Chondrocyte (in vitro differentiated cells): Measurements from ENCODE around the gene HIBADH. TPM values are rescaled to one million over a fixed set of nuclear protein-coding genes. Genes with fewer than 3 reads are reported as not detected.
A peak's percentile ranks its signal among the peaks of the same experiment; 100 is the strongest.
"Not testable (repeated sequence)": the region's sequence is repeated elsewhere in the genome, so short reads cannot be mapped to it uniquely, and the experiment has no call there.

Experiments used
- DNase-seq: peaks from one replicate; pipeline ENCODE4 v3.0.0; 2021; ENCODE audit warnings: mixed read lengths, low spot score
- H3K27ac Mint-ChIP-seq: one replicate; pipeline ENCODE4 v1.8.0; 2021; ENCODE audit warnings: mild to moderate bottlenecking, moderate library complexity, mixed read lengths; ENCODE audit not compliant: unreplicated experiment
- H3K27me3 Mint-ChIP-seq: 2 replicates; pipeline ENCODE4 v1.8.0; 2021; ENCODE audit warnings: low read depth, mixed read lengths
- H3K36me3 Mint-ChIP-seq: 2 replicates; pipeline ENCODE4 v1.8.0; 2021; ENCODE audit warnings: low read depth, mixed read lengths
- H3K4me1 Mint-ChIP-seq: 2 replicates; pipeline ENCODE4 v1.8.0; 2021; ENCODE audit warnings: low read depth, mild to moderate bottlenecking, mixed read lengths
- H3K4me3 Mint-ChIP-seq: one replicate; pipeline ENCODE4 v1.8.0; 2021; ENCODE audit warnings: mild to moderate bottlenecking, moderate library complexity, mixed read lengths; ENCODE audit not compliant: unreplicated experiment
- H3K9me3 Mint-ChIP-seq: 2 replicates; pipeline ENCODE4 v1.8.0; 2021; ENCODE audit warnings: low read depth, mixed read lengths
- total RNA-seq: library from RNA; stranded (reverse); gene quantifications from 3 replicates; pipeline ENCODE4 v1.2.1, GENCODE V29; 2021
- TF ChIP-seq, protein P1 (sequence below): fragments of 200-600 bp; sonication (generic); IDR thresholded peaks from 2 replicates; pipeline ENCODE4 v1.5.0; 2021; ENCODE audit warnings: antibody characterized with exemption, mild to moderate bottlenecking, moderate library complexity

The HIBADH gene
- total RNA-seq, 1 donor from 2014 or later = 20.6 TPM

DNA sequence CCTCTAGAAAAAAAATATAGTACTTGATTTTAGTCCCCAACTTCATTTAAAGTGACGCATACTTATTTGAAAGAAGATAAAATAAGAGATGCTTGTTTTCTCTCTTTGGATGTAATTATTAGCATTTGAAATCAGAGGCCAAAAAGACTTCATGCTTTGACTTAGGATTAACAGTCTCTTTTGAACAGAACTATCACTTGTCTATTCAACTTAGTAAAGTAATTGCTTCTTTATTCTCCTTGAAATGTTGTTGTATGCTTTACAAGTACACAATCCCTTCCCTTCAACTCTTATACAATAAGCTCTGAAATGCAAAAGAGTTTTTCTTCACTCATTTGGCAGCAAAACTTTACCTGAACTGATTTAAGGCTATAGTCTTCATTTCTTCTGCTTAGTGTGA lies 80.8 kb downstream of the HIBADH start:
- Mint-ChIP-seq H3K27ac (no peak overlapping the region), H3K4me3 (no peak overlapping the region), H3K36me3 (peaks cover 4% of the 10 kb centered on the region), H3K9me3 (no peaks in the 10 kb centered on the region), H3K27me3 (no peaks in the 10 kb centered on the region), H3K4me1 (peaks cover 15% of the 10 kb centered on the region)
- DNase-seq = no peak
- TF ChIP-seq, protein P1, sequence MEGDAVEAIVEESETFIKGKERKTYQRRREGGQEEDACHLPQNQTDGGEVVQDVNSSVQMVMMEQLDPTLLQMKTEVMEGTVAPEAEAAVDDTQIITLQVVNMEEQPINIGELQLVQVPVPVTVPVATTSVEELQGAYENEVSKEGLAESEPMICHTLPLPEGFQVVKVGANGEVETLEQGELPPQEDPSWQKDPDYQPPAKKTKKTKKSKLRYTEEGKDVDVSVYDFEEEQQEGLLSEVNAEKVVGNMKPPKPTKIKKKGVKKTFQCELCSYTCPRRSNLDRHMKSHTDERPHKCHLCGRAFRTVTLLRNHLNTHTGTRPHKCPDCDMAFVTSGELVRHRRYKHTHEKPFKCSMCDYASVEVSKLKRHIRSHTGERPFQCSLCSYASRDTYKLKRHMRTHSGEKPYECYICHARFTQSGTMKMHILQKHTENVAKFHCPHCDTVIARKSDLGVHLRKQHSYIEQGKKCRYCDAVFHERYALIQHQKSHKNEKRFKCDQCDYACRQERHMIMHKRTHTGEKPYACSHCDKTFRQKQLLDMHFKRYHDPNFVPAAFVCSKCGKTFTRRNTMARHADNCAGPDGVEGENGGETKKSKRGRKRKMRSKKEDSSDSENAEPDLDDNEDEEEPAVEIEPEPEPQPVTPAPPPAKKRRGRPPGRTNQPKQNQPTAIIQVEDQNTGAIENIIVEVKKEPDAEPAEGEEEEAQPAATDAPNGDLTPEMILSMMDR = no peak

DNA sequence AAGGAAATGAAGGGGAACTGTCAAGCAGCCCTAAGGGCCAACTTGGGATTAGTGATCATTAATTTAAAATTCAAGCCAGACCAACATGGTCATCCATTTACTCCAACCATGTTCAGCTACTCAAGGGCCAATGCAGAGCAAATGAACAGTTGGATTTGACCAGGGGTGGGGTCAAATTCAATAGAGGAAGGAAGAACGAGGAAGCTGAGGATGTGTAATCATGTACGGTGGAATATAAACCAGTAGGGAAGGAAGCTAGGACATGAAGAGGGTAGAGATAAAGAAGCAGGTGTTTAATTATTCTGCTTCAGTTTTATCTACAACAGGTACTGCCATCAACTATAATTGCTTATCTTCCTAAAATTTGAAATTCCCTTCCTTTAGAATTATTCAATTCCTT lies 81.6 kb downstream of the HIBADH start:
- Mint-ChIP-seq H3K4me1 (peaks cover 8% of the 10 kb centered on the region), H3K36me3 (peaks cover 4% of the 10 kb centered on the region), H3K4me3 (no peak overlapping the region), H3K27ac (no peak overlapping the region), H3K27me3 (no peaks in the 10 kb centered on the region), H3K9me3 (no peaks in the 10 kb centered on the region)
- TF ChIP-seq, protein P1 = no peak
- no peak for DNase-seq

DNA sequence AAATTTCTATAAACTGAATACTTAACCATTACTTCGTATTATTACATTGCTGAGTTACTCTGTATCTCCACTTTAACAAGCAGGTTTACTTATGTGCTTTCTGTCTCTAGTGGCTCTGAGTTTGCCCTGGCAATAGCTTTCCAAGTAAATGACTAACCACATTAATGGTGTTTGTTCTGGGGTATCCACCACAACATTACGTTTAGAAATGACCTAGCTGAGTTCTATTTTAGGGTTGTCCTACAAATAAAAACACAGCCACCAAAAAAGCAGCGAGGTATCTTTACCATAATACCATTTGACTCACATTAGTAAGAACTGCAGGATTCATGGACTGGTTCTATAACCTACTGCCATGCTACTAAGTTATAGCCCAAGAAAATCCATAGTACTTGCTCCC lies 83.1 kb downstream of the HIBADH start:
- Mint-ChIP-seq H3K27me3 (no peaks in the 10 kb centered on the region), H3K36me3 (peaks cover 4% of the 10 kb centered on the region), H3K27ac (no peak overlapping the region), H3K9me3 (no peaks in the 10 kb centered on the region), H3K4me1 (no peaks in the 10 kb centered on the region), H3K4me3 (no peak overlapping the region)
- DNase-seq = no peak
- TF ChIP-seq, protein P1 = no peak

DNA sequence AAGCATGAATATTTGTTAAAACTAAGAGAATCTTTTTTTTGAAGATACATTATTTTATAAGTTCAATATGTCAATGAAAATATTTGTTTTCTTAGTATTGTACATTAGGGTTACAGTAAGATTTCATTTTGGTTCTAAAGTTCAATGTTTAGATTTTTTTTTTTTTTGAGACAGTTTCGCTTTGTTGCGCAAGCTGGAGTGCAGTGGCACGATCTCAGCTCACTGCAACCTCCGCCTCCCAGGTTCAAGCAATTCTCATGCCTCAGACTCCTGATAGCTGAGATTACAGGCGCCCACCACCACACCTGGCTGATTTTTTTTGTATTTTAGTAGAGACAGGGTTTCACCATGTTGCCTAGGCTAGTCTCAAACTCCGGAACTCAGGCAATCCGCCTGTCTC lies 84.5 kb downstream of the HIBADH start:
- H3K27me3 Mint-ChIP-seq, H3K27ac Mint-ChIP-seq, H3K4me1 Mint-ChIP-seq, H3K4me3 Mint-ChIP-seq, DNase-seq, H3K36me3 Mint-ChIP-seq, H3K9me3 Mint-ChIP-seq: not testable (repeated sequence)

DNA sequence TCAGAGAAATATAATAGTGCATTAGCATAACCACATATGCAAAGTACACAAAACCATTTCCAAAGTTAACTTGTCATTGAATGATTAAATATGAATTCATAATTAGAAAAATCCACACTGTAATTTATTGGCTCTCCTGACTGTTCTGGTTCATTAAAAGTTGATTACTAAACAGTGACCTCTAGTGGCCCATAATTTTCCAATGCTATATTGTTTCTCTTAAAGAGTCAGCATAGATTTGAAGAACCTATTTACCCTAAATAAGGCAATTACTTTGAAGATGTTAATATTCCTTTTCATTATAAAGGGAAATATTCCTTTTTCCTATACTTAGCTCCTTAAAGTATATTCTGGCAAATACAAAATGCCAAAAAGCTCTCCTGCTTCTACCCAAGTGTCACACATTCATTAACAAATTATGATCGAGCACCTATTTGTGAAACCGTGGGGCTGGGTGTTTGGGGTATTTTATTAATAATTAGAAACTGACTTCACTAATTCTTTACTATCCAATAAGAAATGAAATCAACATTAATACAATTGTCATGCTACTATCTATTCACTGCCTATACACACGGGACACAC lies 86.2 kb downstream of the HIBADH start:
- Mint-ChIP-seq H3K36me3 (peaks cover 5% of the 10 kb centered on the region), H3K4me1 (no peaks in the 10 kb centered on the region), H3K27ac (no peak overlapping the region), H3K9me3 (no peaks in the 10 kb centered on the region), H3K4me3 (no peak overlapping the region), H3K27me3 (no peaks in the 10 kb centered on the region)
- no peak for DNase-seq
- TF ChIP-seq, protein P1 = peak; percentile 89

DNA sequence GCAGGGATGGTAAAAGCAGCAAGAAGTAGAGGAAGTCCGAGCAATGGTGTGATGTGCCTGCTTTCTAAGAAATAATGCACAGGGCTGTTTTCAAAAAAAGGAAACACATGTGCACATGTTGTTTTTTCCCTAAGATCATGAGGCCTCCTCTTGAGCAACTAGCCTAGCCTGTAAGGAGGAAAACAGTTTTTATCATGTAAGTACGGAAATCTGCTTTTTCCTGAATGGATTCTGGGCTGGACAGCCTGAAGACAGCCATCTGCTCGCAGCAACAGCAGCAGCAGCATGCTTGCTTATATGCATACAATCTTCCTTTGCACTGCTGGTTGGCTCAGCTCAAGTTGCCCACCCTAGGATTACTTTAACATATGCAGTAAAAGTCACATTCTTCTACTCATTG lies 87.1 kb downstream of the HIBADH start:
- no peak overlapping the region for H3K27ac Mint-ChIP-seq

More for the DNA sequence above, 87.1 kb downstream of the HIBADH start:
- Mint-ChIP-seq H3K4me3 (no peak overlapping the region), H3K27me3 (no peaks in the 10 kb centered on the region), H3K4me1 (no peaks in the 10 kb centered on the region), H3K36me3 (peaks cover 2% of the 10 kb centered on the region), H3K9me3 (no peaks in the 10 kb centered on the region)
- TF ChIP-seq, protein P1 = no peak
- DNase-seq = no peak
